Peyer's patch (tissue), 4 donors: ENCODE data around the gene PTPRJ. TPM values are rescaled to one million over a fixed set of nuclear protein-coding genes. Genes with fewer than 3 reads are reported as not detected.

ENCODE experiments used
- DNase-seq, 3 donors: peaks; one replicate each; pipeline ENCODE4 v3.0.0-alpha.2; 2017 to 2019
- H3K27ac ChIP-seq, 4 donors: fragments of 200-600 bp; sonication (generic); one replicate each; pipeline ENCODE4 v1.5.1; 2016 to 2019
- H3K27me3 ChIP-seq, 2 donors: fragments of 200-600 bp; sonication (generic); one replicate each; pipeline ENCODE4 v1.5.1; 2019
- H3K36me3 ChIP-seq, 3 donors: fragments of 200-600 bp; sonication (generic); one replicate each; pipeline ENCODE4 v1.5.1; 2016 to 2019
- H3K4me1 ChIP-seq, 4 donors: fragments of 200-600 bp; sonication (generic); one replicate each; pipeline ENCODE4 v1.5.1; 2016 to 2019
- H3K4me3 ChIP-seq, 4 donors: fragments of 200-600 bp; sonication (generic); 1 replicate in 3 of 4; 2 replicates in 1 of 4; pipeline ENCODE4 v1.5.1; 2016 to 2019; ENCODE audit warnings: mild to moderate bottlenecking in 1 of 4
- H3K9me3 ChIP-seq, 4 donors: fragments of 200-600 bp; sonication (generic); one replicate each; pipeline ENCODE4 v1.5.1; 2016 to 2019; ENCODE audit warnings: mild to moderate bottlenecking in 1 of 4
- POLR2A ChIP-seq, 2 donors: fragments of 450-650 bp; IDR thresholded peaks; one replicate each; pipeline ENCODE4 v1.5.1; 2017; ENCODE audit warnings: antibody characterized with exemption in 2 of 2, mild to moderate bottlenecking in 2 of 2, moderate library complexity in 2 of 2
- total RNA-seq, 4 donors: library from RNA; depleted of rRNA; stranded (reverse); fragments of >200 nt; gene quantifications; one replicate each; pipeline ENCODE4 v1.1.0, GENCODE V29; 2016
- TF ChIP-seq, protein P1 (sequence below), 6 experiments: fragments of 450-650 bp in 4 of 6; fragments of 200-600 bp in 2 of 6; sonication (generic) in 1 of 6; IDR thresholded peaks; one replicate each; pipeline ENCODE4 v1.5.1; 2017 to 2019; ENCODE audit warnings: antibody characterized with exemption in 6 of 6, mild to moderate bottlenecking in 3 of 6, moderate library complexity in 1 of 6

The PTPRJ gene
- total RNA-seq, 4 donors from 2014 or later: 28.1 to 50.1 (median 37.5) TPM

DNA sequence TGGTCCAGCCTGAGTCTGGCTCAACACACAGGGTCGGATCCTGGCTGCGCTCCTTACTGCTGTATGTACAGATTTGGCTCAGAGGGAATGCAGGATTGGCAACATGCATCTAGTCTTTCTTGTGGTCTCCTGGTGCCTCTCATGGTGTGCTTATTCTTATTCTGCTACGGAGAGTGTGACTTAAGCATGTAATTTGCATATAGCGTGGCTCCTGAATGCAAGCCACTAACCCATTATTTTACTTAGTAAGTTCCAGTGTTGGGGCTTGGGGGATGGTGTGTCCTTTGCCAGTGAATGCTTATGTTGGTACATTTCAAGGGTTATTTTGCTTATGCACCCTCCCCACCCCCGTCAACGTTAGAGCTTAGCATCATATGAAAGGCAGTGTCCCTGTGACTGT, 51.2 kb downstream of the PTPRJ start:
- H3K27ac ChIP-seq: peak overlapping the region in 2 of 4 donors; percentile 13 to 76
- H3K27me3 ChIP-seq: no peaks in the 10 kb centered on the region
- H3K4me1 ChIP-seq: peaks cover 0 to 25% (median 7%) of the 10 kb centered on the region in 4 donors
- no peaks in the 10 kb centered on the region for H3K36me3 ChIP-seq
- DNase-seq: peak in 1 of 3 donors; percentile 44
- H3K4me3 ChIP-seq: no peak overlapping the region
- TF ChIP-seq POLR2A (IDR thresholded peaks at IDR 0.05): no peak
- TF ChIP-seq, protein P1, sequence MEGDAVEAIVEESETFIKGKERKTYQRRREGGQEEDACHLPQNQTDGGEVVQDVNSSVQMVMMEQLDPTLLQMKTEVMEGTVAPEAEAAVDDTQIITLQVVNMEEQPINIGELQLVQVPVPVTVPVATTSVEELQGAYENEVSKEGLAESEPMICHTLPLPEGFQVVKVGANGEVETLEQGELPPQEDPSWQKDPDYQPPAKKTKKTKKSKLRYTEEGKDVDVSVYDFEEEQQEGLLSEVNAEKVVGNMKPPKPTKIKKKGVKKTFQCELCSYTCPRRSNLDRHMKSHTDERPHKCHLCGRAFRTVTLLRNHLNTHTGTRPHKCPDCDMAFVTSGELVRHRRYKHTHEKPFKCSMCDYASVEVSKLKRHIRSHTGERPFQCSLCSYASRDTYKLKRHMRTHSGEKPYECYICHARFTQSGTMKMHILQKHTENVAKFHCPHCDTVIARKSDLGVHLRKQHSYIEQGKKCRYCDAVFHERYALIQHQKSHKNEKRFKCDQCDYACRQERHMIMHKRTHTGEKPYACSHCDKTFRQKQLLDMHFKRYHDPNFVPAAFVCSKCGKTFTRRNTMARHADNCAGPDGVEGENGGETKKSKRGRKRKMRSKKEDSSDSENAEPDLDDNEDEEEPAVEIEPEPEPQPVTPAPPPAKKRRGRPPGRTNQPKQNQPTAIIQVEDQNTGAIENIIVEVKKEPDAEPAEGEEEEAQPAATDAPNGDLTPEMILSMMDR (IDR thresholded peaks at IDR 0.05): no peak
- H3K9me3 ChIP-seq: no peaks in the 10 kb centered on the region

- Histone ChIP-seq H3K9me3 (no peaks in the 10 kb centered on the region), H3K4me3 (no peak overlapping the region), H3K27me3 (no peaks in the 10 kb centered on the region), H3K4me1 (peaks cover 0 to 25% (median 7%) of the 10 kb centered on the region in 4 donors), H3K36me3 (no peaks in the 10 kb centered on the region), H3K27ac (peak overlapping the region in 2 of 4 donors; percentile 7 to 76)
- DNase-seq: no peak
- TF ChIP-seq, protein P1 (IDR thresholded peaks at IDR 0.05): no peak
- no peak for TF ChIP-seq POLR2A (IDR thresholded peaks at IDR 0.05)
These were observed 52.4 kb downstream of the PTPRJ start for GRCh38 chr11:48032721-48033120.

GRCh38 chr11:48033918-48034341, 53.6 kb downstream of the PTPRJ start:
- Histone ChIP-seq H3K27me3 (no peaks in the 10 kb centered on the region), H3K27ac (no peak overlapping the region), H3K4me3 (no peak overlapping the region), H3K36me3 (no peaks in the 10 kb centered on the region), H3K9me3 (no peaks in the 10 kb centered on the region), H3K4me1 (peaks cover 0 to 23% (median 6%) of the 10 kb centered on the region in 4 donors)
- DNase-seq: no peak
- no peak for TF ChIP-seq POLR2A (IDR thresholded peaks at IDR 0.05)
- TF ChIP-seq, protein P1 (IDR thresholded peaks at IDR 0.05): no peak

GRCh38 chr11:48034926-48035871, 54.8 kb downstream of the PTPRJ start:
- no peak for DNase-seq

GRCh38 chr11:48036011-48036410, 55.7 kb downstream of the PTPRJ start:
- no peaks in the 10 kb centered on the region for H3K27me3 ChIP-seq
- H3K9me3 ChIP-seq: no peaks in the 10 kb centered on the region
- H3K4me3 ChIP-seq: no peak overlapping the region
- no peak for DNase-seq
- TF ChIP-seq, protein P1 (IDR thresholded peaks at IDR 0.05): no peak
- TF ChIP-seq POLR2A (IDR thresholded peaks at IDR 0.05): no peak
- H3K4me1 ChIP-seq: peaks cover 0 to 8% (median 4%) of the 10 kb centered on the region in 4 donors
- no peak overlapping the region for H3K27ac ChIP-seq
- H3K36me3 ChIP-seq: no peaks in the 10 kb centered on the region

More at GRCh38 chr11:48034926-48035871, 54.8 kb downstream of the PTPRJ start:
- Histone ChIP-seq H3K4me3 (no peak overlapping the region), H3K4me1 (peaks cover 0 to 15% (median 4%) of the 10 kb centered on the region in 4 donors), H3K27ac (peak overlapping the region in 1 of 4 donors; percentile 10), H3K36me3 (no peaks in the 10 kb centered on the region), H3K9me3 (no peaks in the 10 kb centered on the region), H3K27me3 (no peaks in the 10 kb centered on the region)
- TF ChIP-seq, protein P1 (IDR thresholded peaks at IDR 0.05): no peak
- TF ChIP-seq POLR2A (IDR thresholded peaks at IDR 0.05): no peak
